Hepatocyte (in vitro differentiated cells): ENCODE measurements around the gene LRRC47.

ENCODE experiments used
- EZH2 ChIP-seq: fragments of 200-600 bp; sonication (generic); IDR thresholded peaks from 2 replicates; pipeline ENCODE4 v1.6.1; 2016; ENCODE audit warnings: antibody characterized with exemption, mild to moderate bottlenecking, borderline replicate concordance
- EZH2phosphoT487 ChIP-seq: fragments of 200-600 bp; sonication (generic); IDR thresholded peaks from one replicate; pipeline ENCODE4 v1.6.1; 2018; ENCODE audit warnings: antibody characterized with exemption, mild to moderate bottlenecking, low read depth, moderate library complexity; ENCODE audit not compliant: unreplicated experiment, severe bottlenecking
- TF ChIP-seq, protein P1 (sequence below): fragments of 200-600 bp; sonication (generic); IDR thresholded peaks from 2 replicates; pipeline ENCODE4 v1.5.1; 2016; ENCODE audit warnings: antibody characterized with exemption, mild to moderate bottlenecking; ENCODE audit not compliant: poor library complexity

DNA sequence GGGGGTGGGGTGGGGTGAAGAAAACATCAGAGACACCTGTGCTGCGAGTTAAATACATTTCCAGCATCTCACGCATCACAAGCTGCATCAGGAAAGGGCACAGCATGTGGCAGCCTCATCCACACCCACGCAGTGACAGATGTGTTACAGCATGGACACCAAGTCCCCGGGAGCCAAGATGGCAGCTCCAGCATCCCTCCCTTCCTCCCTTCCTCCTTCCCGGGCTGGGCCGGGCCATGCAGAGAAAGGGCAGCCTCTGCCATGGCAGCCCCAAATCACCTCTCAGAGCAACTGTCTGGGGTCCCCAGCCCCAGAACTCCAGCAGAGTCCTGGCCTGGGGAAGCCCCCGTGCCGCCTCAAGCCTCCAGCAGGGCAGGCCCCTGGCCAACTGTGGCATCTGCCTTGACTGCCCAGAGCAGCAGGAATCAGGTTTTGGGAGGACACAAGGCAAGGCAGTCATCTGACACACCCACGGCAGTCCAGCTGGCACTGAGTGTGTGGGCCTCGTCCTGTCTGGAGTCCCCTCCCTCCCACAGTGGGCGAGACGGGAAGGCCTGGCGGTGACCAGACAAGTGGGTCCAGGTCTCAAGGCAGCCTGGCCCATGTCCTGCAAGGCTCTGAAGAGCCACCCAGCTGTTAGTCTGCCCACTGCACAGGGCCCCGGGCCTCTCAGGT, 17.6 kb downstream of the LRRC47 start:
- TF ChIP-seq, protein P1, sequence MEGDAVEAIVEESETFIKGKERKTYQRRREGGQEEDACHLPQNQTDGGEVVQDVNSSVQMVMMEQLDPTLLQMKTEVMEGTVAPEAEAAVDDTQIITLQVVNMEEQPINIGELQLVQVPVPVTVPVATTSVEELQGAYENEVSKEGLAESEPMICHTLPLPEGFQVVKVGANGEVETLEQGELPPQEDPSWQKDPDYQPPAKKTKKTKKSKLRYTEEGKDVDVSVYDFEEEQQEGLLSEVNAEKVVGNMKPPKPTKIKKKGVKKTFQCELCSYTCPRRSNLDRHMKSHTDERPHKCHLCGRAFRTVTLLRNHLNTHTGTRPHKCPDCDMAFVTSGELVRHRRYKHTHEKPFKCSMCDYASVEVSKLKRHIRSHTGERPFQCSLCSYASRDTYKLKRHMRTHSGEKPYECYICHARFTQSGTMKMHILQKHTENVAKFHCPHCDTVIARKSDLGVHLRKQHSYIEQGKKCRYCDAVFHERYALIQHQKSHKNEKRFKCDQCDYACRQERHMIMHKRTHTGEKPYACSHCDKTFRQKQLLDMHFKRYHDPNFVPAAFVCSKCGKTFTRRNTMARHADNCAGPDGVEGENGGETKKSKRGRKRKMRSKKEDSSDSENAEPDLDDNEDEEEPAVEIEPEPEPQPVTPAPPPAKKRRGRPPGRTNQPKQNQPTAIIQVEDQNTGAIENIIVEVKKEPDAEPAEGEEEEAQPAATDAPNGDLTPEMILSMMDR: no peak
- no peak for TF ChIP-seq EZH2phosphoT487
- TF ChIP-seq EZH2: no peak
